Measurements from ENCODE around the gene NCBP3. TPM values are rescaled to one million over a fixed set of nuclear protein-coding genes. Genes with fewer than 3 reads are reported as not detected.
A peak's percentile ranks its signal among the peaks of the same experiment; 100 is the strongest.

NCBP3 gene
- total and polyA plus RNA-seq, 8 donors, result 7.6 to 40.6 (median 23.6) TPM

GRCh38 chr17:3867106-3867505, 21.1 kb upstream of the NCBP3 start:
- H3K36me3 ChIP-seq, result peaks cover 0 to 21% (median 16%) of the 10 kb centered on the region in 4 donors
- intact Hi-C loops (cut with DNase I; ENCODE audit: low total_unique reads), result no loop called here

DNA sequence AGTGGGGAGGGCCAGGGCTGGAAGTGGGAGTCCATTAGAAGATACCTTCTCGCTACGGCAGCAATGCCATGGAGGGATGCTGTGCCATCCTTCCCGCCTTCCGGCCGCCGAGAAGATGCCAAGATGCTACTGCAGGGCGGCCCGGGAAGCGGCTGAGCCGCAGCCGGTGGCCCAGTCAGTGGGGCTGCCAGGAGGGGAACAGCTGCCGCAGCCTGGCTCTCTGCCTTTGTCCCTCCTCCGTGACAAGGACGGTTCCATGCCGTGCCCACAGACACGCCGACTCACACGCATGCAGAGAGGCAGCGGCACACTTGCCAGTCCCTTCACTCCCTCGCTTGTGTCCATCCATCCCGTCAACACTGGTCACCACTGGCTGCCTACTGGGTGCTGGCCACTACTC, 20.2 kb upstream of the NCBP3 start:
- intact Hi-C loops (cut with DNase I; ENCODE audit: low total_unique reads), result no loop called here
- peaks cover 0 to 17% (median 5%) of the 10 kb centered on the region in 4 donors for H3K4me1 ChIP-seq
- no peak overlapping the region for H3K4me3 ChIP-seq
- DNase-seq, result no peak
- H3K27ac ChIP-seq, result no peak overlapping the region
- no peaks in the 10 kb centered on the region for H3K27me3 ChIP-seq
- WGBS, 5 donors, result 91 to 96% (median 93%) methylated on average over 19 to 21 of the region's 21 CpGs
- TF ChIP-seq, protein P1, sequence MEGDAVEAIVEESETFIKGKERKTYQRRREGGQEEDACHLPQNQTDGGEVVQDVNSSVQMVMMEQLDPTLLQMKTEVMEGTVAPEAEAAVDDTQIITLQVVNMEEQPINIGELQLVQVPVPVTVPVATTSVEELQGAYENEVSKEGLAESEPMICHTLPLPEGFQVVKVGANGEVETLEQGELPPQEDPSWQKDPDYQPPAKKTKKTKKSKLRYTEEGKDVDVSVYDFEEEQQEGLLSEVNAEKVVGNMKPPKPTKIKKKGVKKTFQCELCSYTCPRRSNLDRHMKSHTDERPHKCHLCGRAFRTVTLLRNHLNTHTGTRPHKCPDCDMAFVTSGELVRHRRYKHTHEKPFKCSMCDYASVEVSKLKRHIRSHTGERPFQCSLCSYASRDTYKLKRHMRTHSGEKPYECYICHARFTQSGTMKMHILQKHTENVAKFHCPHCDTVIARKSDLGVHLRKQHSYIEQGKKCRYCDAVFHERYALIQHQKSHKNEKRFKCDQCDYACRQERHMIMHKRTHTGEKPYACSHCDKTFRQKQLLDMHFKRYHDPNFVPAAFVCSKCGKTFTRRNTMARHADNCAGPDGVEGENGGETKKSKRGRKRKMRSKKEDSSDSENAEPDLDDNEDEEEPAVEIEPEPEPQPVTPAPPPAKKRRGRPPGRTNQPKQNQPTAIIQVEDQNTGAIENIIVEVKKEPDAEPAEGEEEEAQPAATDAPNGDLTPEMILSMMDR (IDR thresholded peaks at IDR 0.05), result no peak
- no peak for TF ChIP-seq EP300 (IDR thresholded peaks at IDR 0.05)
- no peak for TF ChIP-seq POLR2AphosphoS5 (IDR thresholded peaks at IDR 0.05)
- H3K36me3 ChIP-seq, result peaks cover 0 to 25% (median 18%) of the 10 kb centered on the region in 4 donors
- H3K9me3 ChIP-seq, result no peaks in the 10 kb centered on the region

More at GRCh38 chr17:3867106-3867505, 21.1 kb upstream of the NCBP3 start:
- Histone ChIP-seq H3K27ac (no peak overlapping the region), H3K4me1 (peaks cover 0 to 17% (median 5%) of the 10 kb centered on the region in 4 donors), H3K4me3 (no peak overlapping the region), H3K27me3 (no peaks in the 10 kb centered on the region), H3K9me3 (no peaks in the 10 kb centered on the region)
- no peak for DNase-seq
- 75 to 86% (median 83%) methylated on average over 16 to 17 of the region's 17 CpGs for WGBS, 5 donors
- TF ChIP-seq POLR2AphosphoS5 (IDR thresholded peaks at IDR 0.05) (no peak), POLR2A (IDR thresholded peaks at IDR 0.05) (no peak), EP300 (IDR thresholded peaks at IDR 0.05) (no peak)
- TF ChIP-seq, protein P1 (IDR thresholded peaks at IDR 0.05), result no peak

DNA sequence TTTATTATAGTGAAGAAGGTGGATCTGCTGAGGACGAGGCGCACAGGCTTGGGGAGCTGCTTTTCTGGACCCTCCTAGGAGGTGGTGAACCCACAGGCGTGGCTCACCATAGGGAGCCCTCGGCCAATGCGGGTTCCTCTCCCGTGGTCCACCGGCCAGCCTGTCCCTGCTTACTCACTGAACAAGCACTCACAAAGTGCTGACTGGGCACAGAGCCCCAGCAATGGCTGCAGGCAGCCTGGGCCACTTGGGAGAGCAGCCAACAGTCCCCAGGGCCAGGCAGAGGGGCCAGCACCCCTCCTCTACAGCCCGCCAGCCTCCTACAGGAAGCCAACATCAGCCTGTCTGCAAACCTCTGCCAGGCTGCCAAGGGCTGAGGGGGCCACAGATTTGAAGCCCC, 19.1 kb upstream of the NCBP3 start:
- Histone ChIP-seq H3K27ac (peak overlapping the region in 1 of 5 donors; percentile 38), H3K4me1 (peaks cover 0 to 11% (median 5%) of the 10 kb centered on the region in 4 donors), H3K9me3 (no peaks in the 10 kb centered on the region), H3K27me3 (no peaks in the 10 kb centered on the region), H3K36me3 (peaks cover 0 to 35% (median 27%) of the 10 kb centered on the region in 4 donors), H3K4me3 (no peak overlapping the region)
- intact Hi-C loops (cut with DNase I; ENCODE audit: low total_unique reads), result no loop called here
- peak in 1 of 2 donors; percentile 28 for DNase-seq
- 48 to 82% (median 66%) methylated on average over 7 to 8 of the region's 8 CpGs for WGBS, 5 donors
- TF ChIP-seq POLR2A (IDR thresholded peaks at IDR 0.05) (no peak), EP300 (IDR thresholded peaks at IDR 0.05) (no peak), POLR2AphosphoS5 (IDR thresholded peaks at IDR 0.05) (no peak)
- TF ChIP-seq, protein P1 (IDR thresholded peaks at IDR 0.05), result no peak

DNA sequence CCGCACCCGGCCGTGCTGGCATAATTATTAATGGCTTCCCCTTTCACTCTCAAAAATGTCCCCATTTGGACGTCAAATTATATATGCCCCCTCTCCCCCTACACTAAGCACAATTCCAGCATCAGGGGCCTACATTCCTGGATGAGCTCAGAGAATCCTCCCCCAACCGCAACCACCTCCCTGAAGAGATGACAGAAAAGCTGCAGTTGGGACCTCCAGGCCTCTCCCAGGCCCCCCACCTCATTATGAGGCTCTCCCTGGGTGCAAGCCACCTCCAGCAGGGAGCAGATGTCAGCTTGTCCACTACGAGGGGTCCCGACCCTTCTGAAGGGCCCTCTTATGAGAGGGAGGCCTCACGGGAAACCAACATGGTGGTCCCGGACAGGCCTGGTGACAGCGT, 18.5 kb upstream of the NCBP3 start:
- intact Hi-C loops (cut with DNase I; ENCODE audit: low total_unique reads), result no loop called here
- Histone ChIP-seq H3K4me3 (no peak overlapping the region), H3K4me1 (peaks cover 0 to 11% (median 5%) of the 10 kb centered on the region in 4 donors), H3K27me3 (no peaks in the 10 kb centered on the region), H3K27ac (peak overlapping the region in 1 of 5 donors; percentile 38), H3K36me3 (peaks cover 0 to 30% (median 29%) of the 10 kb centered on the region in 4 donors), H3K9me3 (no peaks in the 10 kb centered on the region)
- no peak for TF ChIP-seq EP300 (IDR thresholded peaks at IDR 0.05)
- no peak for TF ChIP-seq POLR2AphosphoS5 (IDR thresholded peaks at IDR 0.05)
- TF ChIP-seq, protein P1 (IDR thresholded peaks at IDR 0.05), result no peak
- no peak for TF ChIP-seq POLR2A (IDR thresholded peaks at IDR 0.05)
- no peak for DNase-seq
- WGBS, 5 donors, result 82 to 93% (median 88%) methylated on average over 7 to 10 of the region's 10 CpGs
